ENCODE data around the gene DYNLT4. TPM values are rescaled to one million over a fixed set of nuclear protein-coding genes. Genes with fewer than 3 reads are reported as not detected.

Gene DYNLT4
- total and polyA plus RNA-seq, 5 donors from 2014 or later: 0.71 to 3.6 (median 2.3) TPM; not detected in 1

Other genes with a start within 250 kb of the DYNLT4 start
- gene TMEM53, start 132.9 kb downstream of the DYNLT4 start, total RNA-seq: 2.7 TPM
- 1 to 10 TPM; 4.2 to 6.8 (median 6.2) TPM for gene TMEM53, start 132.9 kb downstream of the DYNLT4 start, polyA plus RNA-seq
- gene ARMH1, start 132.6 kb downstream of the DYNLT4 start, total RNA-seq: 24.8 TPM
- 1 to 10 TPM; 3.0 to 5.7 (median 4.3) TPM for gene ARMH1, start 132.6 kb downstream of the DYNLT4 start, polyA plus RNA-seq
- gene RNU5D-1, start 76.2 kb downstream of the DYNLT4 start, total RNA-seq: not detected
- gene RNU5D-1, start 76.2 kb downstream of the DYNLT4 start, polyA plus RNA-seq: not detected
- gene KIF2C, start 67.5 kb downstream of the DYNLT4 start, total RNA-seq: 1.5 TPM
- gene KIF2C, start 67.5 kb downstream of the DYNLT4 start, polyA plus RNA-seq: 1 to 10 TPM; 1.1 to 3.9 (median 3.3) TPM
- 1,739 TPM for gene RPS8, start 31.8 kb downstream of the DYNLT4 start, total RNA-seq
- 1,000 to 10,000 TPM in 2 of 4 donors, 100 to 1,000 TPM in 2; 805 to 1,312 (median 1,070) TPM for gene RPS8, start 31.8 kb downstream of the DYNLT4 start, polyA plus RNA-seq
- 0.57 TPM for gene BEST4, start 19.2 kb downstream of the DYNLT4 start, total RNA-seq
- gene BEST4, start 19.2 kb downstream of the DYNLT4 start, polyA plus RNA-seq: under 1 TPM in 3 of 4 donors, not detected in 1; 0.20 to 0.88 (median 0.78) TPM
- 539 TPM for gene PLK3, start 7.0 kb downstream of the DYNLT4 start, total RNA-seq
- 10 to 100 TPM; 28.2 to 48.9 (median 43.8) TPM for gene PLK3, start 7.0 kb downstream of the DYNLT4 start, polyA plus RNA-seq
- gene BTBD19, start 1.2 kb upstream of the DYNLT4 start, total RNA-seq: 45.4 TPM
- gene BTBD19, start 1.2 kb upstream of the DYNLT4 start, polyA plus RNA-seq: under 1 TPM in 2 of 4 donors, not detected in 2; 0.31 to 0.87 TPM
- 0.94 TPM for gene PTCH2, start 35.9 kb upstream of the DYNLT4 start, total RNA-seq
- under 1 TPM in 2 of 4 donors, not detected in 2; 0.05 to 0.13 TPM for gene PTCH2, start 35.9 kb upstream of the DYNLT4 start, polyA plus RNA-seq
- 11.8 TPM for gene EIF2B3, start 179.2 kb upstream of the DYNLT4 start, total RNA-seq
- 10 to 100 TPM; 13.5 to 20.3 (median 16.2) TPM for gene EIF2B3, start 179.2 kb upstream of the DYNLT4 start, polyA plus RNA-seq
- 58.4 TPM for gene HECTD3, start 204.0 kb upstream of the DYNLT4 start, total RNA-seq
- gene HECTD3, start 204.0 kb upstream of the DYNLT4 start, polyA plus RNA-seq: 10 to 100 TPM; 24.2 to 31.0 (median 27.5) TPM
- gene UROD, start 204.9 kb upstream of the DYNLT4 start, total RNA-seq: 49.5 TPM
- 10 to 100 TPM; 72.7 to 93.6 (median 82.5) TPM for gene UROD, start 204.9 kb upstream of the DYNLT4 start, polyA plus RNA-seq